DND-41 (cell line): ENCODE measurements around the gene NKX3-2.

ENCODE experiments used
- CTCF ChIP-seq: IDR thresholded peaks from 2 replicates; pipeline ENCODE4 v1.5.1; 2012; ENCODE audit warnings: borderline replicate concordance, low read length, moderate library complexity, mild to moderate bottlenecking; ENCODE audit not compliant: poor library complexity, severe bottlenecking; ENCODE audit errors: extremely low read depth
- EZH2 ChIP-seq: IDR thresholded peaks from 3 replicates; pipeline ENCODE4 v1.6.1; 2012; ENCODE audit warnings: borderline replicate concordance, low read depth, mild to moderate bottlenecking, moderate library complexity, low read length, inconsistent platforms; ENCODE audit not compliant: severe bottlenecking

DNA sequence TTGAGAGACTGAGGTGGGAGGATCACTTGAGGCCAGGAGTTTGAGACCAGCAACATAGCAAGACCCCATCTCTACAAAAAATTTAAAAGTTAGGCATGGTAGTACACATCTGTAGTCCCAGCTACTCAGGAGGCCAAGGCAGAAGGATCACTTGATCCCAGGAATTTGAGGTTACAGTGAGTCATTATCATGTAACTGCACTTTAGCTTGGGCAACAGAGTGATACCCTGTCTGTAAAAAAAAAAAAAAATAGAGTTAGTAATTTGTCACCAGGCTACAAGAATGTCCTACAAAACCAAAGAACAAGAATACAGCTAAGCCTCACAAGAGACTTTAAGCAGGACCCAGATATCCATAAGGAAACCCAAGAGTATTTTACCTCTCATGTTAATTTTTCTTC is 33.2 kb downstream of the NKX3-2 start:
- TF ChIP-seq EZH2 (no peak), CTCF (no peak)
